ENCODE results near the gene CRB1.

The CRB1 gene

DNA sequence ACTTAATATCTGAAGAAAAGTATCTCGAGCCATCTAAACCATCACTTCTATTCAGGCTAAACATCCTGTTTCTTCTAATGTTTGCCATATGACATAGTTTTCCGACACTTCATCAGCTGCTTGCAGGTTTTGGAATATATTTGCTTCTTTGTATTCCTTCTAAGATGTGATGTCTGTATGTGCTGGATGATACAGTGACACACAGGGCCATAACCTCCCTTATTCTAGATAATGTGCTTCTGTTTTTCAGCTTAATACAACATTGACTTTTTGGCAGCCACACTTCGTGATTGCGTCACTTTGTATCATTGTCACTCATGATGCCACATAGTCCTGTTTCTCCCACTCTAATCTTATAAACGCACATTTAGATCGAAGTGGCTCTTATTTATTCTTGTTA, 156.3 kb downstream of the CRB1 start:
- ATAC-seq (ENCODE audit: insufficient read depth, low read depth), result no peak
- Histone ChIP-seq H3K27ac (ENCODE audit: low read length) (no peak overlapping the region), H3K9ac (ENCODE audit: low read depth, low read length) (no peak overlapping the region), H4K20me1 (ENCODE audit: insufficient read depth, low read length) (no peaks in the 10 kb centered on the region), H3K4me3 (ENCODE audit: low read depth in 1 of 2, low read length in 2 of 2) (no peak overlapping the region), H3K36me3 (ENCODE audit: insufficient read depth, low read length) (no peaks in the 10 kb centered on the region), H2AFZ (ENCODE audit: low read depth, low read length) (no peak overlapping the region), H3K9me3 (ENCODE audit: insufficient read depth, low read length, severe bottlenecking) (no peaks in the 10 kb centered on the region), H3K79me2 (ENCODE audit: insufficient read depth, low read length) (no peaks in the 10 kb centered on the region), H3K4me1 (ENCODE audit: insufficient read depth, low read length) (no peaks in the 10 kb centered on the region), H3K27me3 (ENCODE audit: insufficient read depth, low read length, poor library complexity) (no peaks in the 10 kb centered on the region), H3K4me2 (ENCODE audit: insufficient read depth, low read length) (no peak overlapping the region)
- TF ChIP-seq, protein P1, sequence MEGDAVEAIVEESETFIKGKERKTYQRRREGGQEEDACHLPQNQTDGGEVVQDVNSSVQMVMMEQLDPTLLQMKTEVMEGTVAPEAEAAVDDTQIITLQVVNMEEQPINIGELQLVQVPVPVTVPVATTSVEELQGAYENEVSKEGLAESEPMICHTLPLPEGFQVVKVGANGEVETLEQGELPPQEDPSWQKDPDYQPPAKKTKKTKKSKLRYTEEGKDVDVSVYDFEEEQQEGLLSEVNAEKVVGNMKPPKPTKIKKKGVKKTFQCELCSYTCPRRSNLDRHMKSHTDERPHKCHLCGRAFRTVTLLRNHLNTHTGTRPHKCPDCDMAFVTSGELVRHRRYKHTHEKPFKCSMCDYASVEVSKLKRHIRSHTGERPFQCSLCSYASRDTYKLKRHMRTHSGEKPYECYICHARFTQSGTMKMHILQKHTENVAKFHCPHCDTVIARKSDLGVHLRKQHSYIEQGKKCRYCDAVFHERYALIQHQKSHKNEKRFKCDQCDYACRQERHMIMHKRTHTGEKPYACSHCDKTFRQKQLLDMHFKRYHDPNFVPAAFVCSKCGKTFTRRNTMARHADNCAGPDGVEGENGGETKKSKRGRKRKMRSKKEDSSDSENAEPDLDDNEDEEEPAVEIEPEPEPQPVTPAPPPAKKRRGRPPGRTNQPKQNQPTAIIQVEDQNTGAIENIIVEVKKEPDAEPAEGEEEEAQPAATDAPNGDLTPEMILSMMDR (IDR thresholded peaks at IDR 0.05; ENCODE audit: borderline replicate concordance, extremely low read depth, low read length, poor library complexity, severe bottlenecking), result no peak
- TF ChIP-seq EZH2 (IDR thresholded peaks at IDR 0.05; ENCODE audit: borderline replicate concordance, low read depth, low read length, severe bottlenecking), result no peak
- no peak for DNase-seq

DNA sequence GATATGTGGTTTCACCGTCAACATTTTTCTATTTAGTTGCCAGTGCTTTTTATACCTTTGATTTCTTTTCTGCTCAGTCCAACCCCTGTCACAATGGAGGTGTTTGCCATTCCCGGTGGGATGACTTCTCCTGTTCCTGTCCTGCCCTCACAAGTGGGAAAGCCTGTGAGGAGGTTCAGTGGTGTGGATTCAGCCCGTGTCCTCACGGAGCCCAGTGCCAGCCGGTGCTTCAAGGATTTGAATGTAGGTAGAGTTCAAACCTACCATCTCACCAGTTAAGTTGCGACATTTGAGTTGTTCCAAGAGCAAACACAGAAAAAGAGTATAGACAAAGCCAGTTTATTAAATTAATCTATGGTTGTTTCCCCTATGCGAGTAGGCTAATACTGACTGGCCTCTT, 161.3 kb downstream of the CRB1 start:
- TF ChIP-seq, protein P1 (IDR thresholded peaks at IDR 0.05; ENCODE audit: borderline replicate concordance, extremely low read depth, low read length, poor library complexity, severe bottlenecking), result no peak
- TF ChIP-seq EZH2 (IDR thresholded peaks at IDR 0.05; ENCODE audit: borderline replicate concordance, low read depth, low read length, severe bottlenecking), result no peak
- Histone ChIP-seq H3K9ac (ENCODE audit: low read depth, low read length) (no peak overlapping the region), H3K36me3 (ENCODE audit: insufficient read depth, low read length) (no peaks in the 10 kb centered on the region), H3K27ac (ENCODE audit: low read length) (no peak overlapping the region), H3K9me3 (ENCODE audit: insufficient read depth, low read length, severe bottlenecking) (no peaks in the 10 kb centered on the region), H3K4me3 (ENCODE audit: low read depth in 1 of 2, low read length in 2 of 2) (no peak overlapping the region), H3K4me1 (ENCODE audit: insufficient read depth, low read length) (no peaks in the 10 kb centered on the region), H4K20me1 (ENCODE audit: insufficient read depth, low read length) (no peaks in the 10 kb centered on the region), H2AFZ (ENCODE audit: low read depth, low read length) (no peak overlapping the region), H3K27me3 (ENCODE audit: insufficient read depth, low read length, poor library complexity) (no peaks in the 10 kb centered on the region), H3K79me2 (ENCODE audit: insufficient read depth, low read length) (no peaks in the 10 kb centered on the region), H3K4me2 (ENCODE audit: insufficient read depth, low read length) (no peak overlapping the region)
- DNase-seq (no peak), ATAC-seq (ENCODE audit: insufficient read depth, low read depth) (no peak)

DNA sequence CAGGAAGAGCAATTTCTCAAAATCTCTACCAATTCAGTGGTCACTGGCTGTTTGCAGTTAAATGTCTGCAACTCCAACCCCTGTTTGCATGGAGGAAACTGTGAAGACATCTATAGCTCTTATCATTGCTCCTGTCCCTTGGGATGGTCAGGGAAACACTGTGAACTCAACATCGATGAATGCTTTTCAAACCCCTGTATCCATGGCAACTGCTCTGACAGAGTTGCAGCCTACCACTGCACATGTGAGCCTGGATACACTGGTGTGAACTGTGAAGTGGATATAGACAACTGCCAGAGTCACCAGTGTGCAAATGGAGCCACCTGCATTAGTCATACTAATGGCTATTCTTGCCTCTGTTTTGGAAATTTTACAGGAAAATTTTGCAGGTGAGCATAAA, 167.2 kb downstream of the CRB1 start:
- no peaks in the 10 kb centered on the region for H3K79me2 ChIP-seq (ENCODE audit: insufficient read depth, low read length)
- DNase-seq, result no peak
- ATAC-seq (ENCODE audit: insufficient read depth, low read depth), result no peak

More for the DNA sequence above, 167.2 kb downstream of the CRB1 start:
- H3K4me3 ChIP-seq (ENCODE audit: low read depth in 1 of 2, low read length in 2 of 2), result no peak overlapping the region
- no peaks in the 10 kb centered on the region for H3K4me1 ChIP-seq (ENCODE audit: insufficient read depth, low read length)
- H3K9ac ChIP-seq (ENCODE audit: low read depth, low read length), result no peak overlapping the region
- H3K36me3 ChIP-seq (ENCODE audit: insufficient read depth, low read length), result no peaks in the 10 kb centered on the region
- no peak overlapping the region for H3K27ac ChIP-seq (ENCODE audit: low read length)
- no peak for TF ChIP-seq EZH2 (IDR thresholded peaks at IDR 0.05; ENCODE audit: borderline replicate concordance, low read depth, low read length, severe bottlenecking)
- TF ChIP-seq, protein P1 (IDR thresholded peaks at IDR 0.05; ENCODE audit: borderline replicate concordance, extremely low read depth, low read length, poor library complexity, severe bottlenecking), result no peak
- H3K9me3 ChIP-seq (ENCODE audit: insufficient read depth, low read length, severe bottlenecking), result no peaks in the 10 kb centered on the region
- H2AFZ ChIP-seq (ENCODE audit: low read depth, low read length), result no peak overlapping the region
- no peak overlapping the region for H3K4me2 ChIP-seq (ENCODE audit: insufficient read depth, low read length)
- H4K20me1 ChIP-seq (ENCODE audit: insufficient read depth, low read length), result no peaks in the 10 kb centered on the region
- H3K27me3 ChIP-seq (ENCODE audit: insufficient read depth, low read length, poor library complexity), result no peaks in the 10 kb centered on the region
